Measurements from ENCODE around the gene OXSR1. TPM values are rescaled to one million over a fixed set of nuclear protein-coding genes. Genes with fewer than 3 reads are reported as not detected.

Gene OXSR1
- total RNA-seq, 4 donors from 2014 or later = 23.9 to 35.8 (median 29.9) TPM

GRCh38 chr3:38204599-38205471, 39.5 kb downstream of the OXSR1 start:
- 93 to 98% methylated on average over 4 of the region's 4 CpGs for WGBS, 2 donors
- Histone ChIP-seq H3K4me1 (no peaks in the 10 kb centered on the region), H3K27me3 (no peaks in the 10 kb centered on the region), H3K27ac (no peak overlapping the region), H3K36me3 (peaks cover 0 to 25% (median 0%) of the 10 kb centered on the region in 3 donors), H3K9me3 (no peaks in the 10 kb centered on the region), H3K4me3 (no peak overlapping the region)
- DNase-seq (ENCODE audit: low spot score in 2 of 2) = no peak
- TF ChIP-seq CTCF (IDR thresholded peaks at IDR 0.05) = no peak
- no peak for TF ChIP-seq POLR2A (IDR thresholded peaks at IDR 0.05)
- no peak for TF ChIP-seq EP300 (IDR thresholded peaks at IDR 0.05)

DNA sequence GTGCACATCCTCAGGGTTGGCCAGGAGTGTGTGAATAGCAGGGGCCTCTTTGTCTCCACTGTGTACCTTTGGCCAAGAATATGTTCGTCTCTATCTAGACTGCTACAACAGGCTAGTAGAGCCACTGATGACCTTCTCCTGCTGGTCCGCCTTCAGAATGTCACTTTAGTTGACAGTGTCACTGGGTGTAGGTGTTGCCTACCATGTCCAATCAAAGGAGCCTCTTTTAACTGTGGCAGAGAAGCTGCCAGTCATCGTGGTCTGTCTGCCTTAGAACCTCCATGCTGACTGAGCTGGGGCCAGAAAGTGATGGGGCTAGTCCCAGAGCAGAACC, 40.1 kb downstream of the OXSR1 start:
- Histone ChIP-seq H3K4me3 (no peak overlapping the region), H3K36me3 (peaks cover 0 to 23% (median 0%) of the 10 kb centered on the region in 3 donors), H3K4me1 (no peaks in the 10 kb centered on the region), H3K27ac (no peak overlapping the region), H3K9me3 (no peaks in the 10 kb centered on the region), H3K27me3 (no peaks in the 10 kb centered on the region)
- DNase-seq (ENCODE audit: low spot score in 2 of 2) = no peak
- TF ChIP-seq EP300 (IDR thresholded peaks at IDR 0.05) (no peak), POLR2A (IDR thresholded peaks at IDR 0.05) (no peak), CTCF (IDR thresholded peaks at IDR 0.05) (no peak)
- WGBS, 2 donors = 66 to 74% methylated on average over 3 of the region's 3 CpGs

DNA sequence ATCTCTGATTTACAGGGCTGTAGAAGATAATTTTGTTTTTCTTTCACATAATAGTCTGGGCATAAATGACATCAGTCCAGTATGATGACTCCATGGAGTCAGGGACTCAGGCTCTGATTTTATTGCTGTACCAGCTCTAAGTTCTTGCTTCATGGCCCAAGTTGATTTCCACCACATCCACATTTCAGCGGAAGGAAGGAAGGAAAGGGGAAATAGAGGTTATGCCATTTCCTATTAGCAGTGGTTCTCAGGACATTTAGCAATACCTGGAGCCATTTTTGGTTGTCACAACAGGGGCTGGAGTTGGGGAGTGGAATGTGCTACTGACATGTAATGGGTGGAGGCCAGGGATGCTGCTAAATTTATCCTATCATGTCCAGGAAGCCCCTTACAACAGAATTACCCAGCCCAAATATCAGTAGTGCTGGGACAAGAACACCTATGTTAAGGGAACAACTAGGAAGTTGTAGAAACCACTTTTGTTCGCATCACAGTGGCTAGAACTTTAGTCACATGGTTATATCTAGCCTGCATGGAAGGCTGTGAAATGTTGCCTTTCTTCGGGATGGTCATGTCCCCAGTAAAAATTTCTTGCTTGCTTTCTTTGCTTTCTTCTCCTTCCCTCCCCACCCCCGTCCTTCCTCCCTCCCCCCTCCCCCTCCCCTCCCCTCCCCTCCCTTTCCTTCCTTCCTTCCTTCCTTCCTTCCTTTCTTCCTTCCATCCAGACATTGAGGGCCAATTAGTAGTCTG, 42.1 kb downstream of the OXSR1 start:
- H3K36me3 ChIP-seq = peaks cover 0 to 23% (median 0%) of the 10 kb centered on the region in 3 donors
- no peaks in the 10 kb centered on the region for H3K9me3 ChIP-seq
- no peak overlapping the region for H3K4me3 ChIP-seq
- WGBS, 2 donors = 87 to 93% methylated on average over 4 of the region's 4 CpGs
- no peaks in the 10 kb centered on the region for H3K4me1 ChIP-seq
- TF ChIP-seq CTCF (IDR thresholded peaks at IDR 0.05) = no peak
- no peak for TF ChIP-seq POLR2A (IDR thresholded peaks at IDR 0.05)
- H3K27me3 ChIP-seq = no peaks in the 10 kb centered on the region
- no peak for DNase-seq (ENCODE audit: low spot score in 2 of 2)
- H3K27ac ChIP-seq = no peak overlapping the region

DNA sequence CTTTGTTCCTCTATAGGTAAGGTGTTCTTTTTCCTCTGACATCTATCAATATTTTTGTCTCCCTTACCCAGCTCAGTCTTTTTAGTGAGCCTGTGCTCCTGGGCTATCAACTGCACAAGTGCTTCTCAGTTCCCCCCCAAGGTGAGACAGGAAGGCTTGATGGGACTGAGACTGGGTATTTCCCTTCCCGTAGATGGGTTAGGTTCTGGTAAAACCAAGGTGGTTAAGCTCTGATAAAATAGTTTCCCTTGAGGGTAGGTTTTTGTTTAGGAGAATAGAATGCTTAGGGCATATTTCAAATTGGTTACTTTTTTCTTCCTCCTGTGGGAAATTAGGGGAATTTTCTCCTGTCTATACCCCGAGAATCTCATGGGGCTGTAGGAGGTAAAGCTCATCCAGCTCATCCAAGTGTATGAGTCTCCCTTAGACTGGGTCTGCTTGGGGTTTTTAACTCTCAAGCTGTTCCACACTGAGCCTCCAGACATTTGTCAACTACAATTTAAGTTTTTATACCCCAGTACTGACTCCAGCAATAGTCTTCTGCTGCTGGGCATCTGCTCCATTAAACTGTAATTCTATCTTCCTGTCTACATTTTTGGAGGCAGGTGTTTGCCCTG, 44.9 kb downstream of the OXSR1 start:
- no peak overlapping the region for H3K4me3 ChIP-seq
- TF ChIP-seq EP300 (IDR thresholded peaks at IDR 0.05) = no peak
- no peak for TF ChIP-seq CTCF (IDR thresholded peaks at IDR 0.05)
- no peak for TF ChIP-seq POLR2A (IDR thresholded peaks at IDR 0.05)
- H3K27me3 ChIP-seq = no peaks in the 10 kb centered on the region
- no peak for DNase-seq (ENCODE audit: low spot score in 2 of 2)
- 93 to 97% methylated on average over 2 of the region's 2 CpGs for WGBS, 2 donors
- no peaks in the 10 kb centered on the region for H3K9me3 ChIP-seq
- no peak overlapping the region for H3K27ac ChIP-seq
- H3K4me1 ChIP-seq = no peaks in the 10 kb centered on the region
- peaks cover 0 to 14% (median 0%) of the 10 kb centered on the region in 3 donors for H3K36me3 ChIP-seq
